ENCODE measurements around the gene SNX10.

DNA sequence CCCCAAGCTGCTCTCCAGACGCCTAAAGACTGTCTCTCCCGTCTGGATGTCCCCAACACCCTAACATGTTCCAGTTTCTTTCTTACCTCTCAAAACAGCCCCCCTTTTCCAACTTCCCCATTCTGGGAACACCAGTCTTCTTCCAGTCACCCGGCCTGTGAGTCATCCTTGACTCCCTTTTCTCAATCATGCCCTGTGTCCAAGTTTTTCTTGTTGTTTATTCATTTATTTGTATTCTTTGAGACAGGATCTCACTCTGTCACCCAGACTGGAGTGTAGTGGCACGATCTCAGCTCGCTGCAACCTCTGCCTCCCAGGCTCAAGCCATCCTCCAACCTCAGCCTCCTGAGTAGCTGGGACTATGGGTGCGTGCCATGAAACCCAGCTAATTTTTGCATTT is 15.6 kb downstream of the SNX10 start:
- TF ChIP-seq, protein P1, sequence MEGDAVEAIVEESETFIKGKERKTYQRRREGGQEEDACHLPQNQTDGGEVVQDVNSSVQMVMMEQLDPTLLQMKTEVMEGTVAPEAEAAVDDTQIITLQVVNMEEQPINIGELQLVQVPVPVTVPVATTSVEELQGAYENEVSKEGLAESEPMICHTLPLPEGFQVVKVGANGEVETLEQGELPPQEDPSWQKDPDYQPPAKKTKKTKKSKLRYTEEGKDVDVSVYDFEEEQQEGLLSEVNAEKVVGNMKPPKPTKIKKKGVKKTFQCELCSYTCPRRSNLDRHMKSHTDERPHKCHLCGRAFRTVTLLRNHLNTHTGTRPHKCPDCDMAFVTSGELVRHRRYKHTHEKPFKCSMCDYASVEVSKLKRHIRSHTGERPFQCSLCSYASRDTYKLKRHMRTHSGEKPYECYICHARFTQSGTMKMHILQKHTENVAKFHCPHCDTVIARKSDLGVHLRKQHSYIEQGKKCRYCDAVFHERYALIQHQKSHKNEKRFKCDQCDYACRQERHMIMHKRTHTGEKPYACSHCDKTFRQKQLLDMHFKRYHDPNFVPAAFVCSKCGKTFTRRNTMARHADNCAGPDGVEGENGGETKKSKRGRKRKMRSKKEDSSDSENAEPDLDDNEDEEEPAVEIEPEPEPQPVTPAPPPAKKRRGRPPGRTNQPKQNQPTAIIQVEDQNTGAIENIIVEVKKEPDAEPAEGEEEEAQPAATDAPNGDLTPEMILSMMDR (IDR thresholded peaks at IDR 0.05; ENCODE audit: low read length), result no peak
- TF ChIP-seq EZH2 (IDR thresholded peaks at IDR 0.05; ENCODE audit: borderline replicate concordance, low read length), result no peak

Data from OCI-LY1 (cell line).